H1 (cell line): ENCODE data around the gene NHSL2. TPM values are rescaled to one million over a fixed set of nuclear protein-coding genes. Genes with fewer than 3 reads are reported as not detected.

Experiments
- CTCF ChIA-PET: fragments of 300-600 bp; sonication (Branson Sonifier 250); formaldehyde crosslinking; loops from one replicate; lab custom pipeline; 2021; ENCODE audit not compliant: partially characterized antibody; lab: Charles Lee
- POLR2A ChIA-PET: fragments of 300-600 bp; sonication (Branson Sonifier 250); formaldehyde crosslinking; loops from one replicate; lab custom pipeline; 2021; ENCODE audit warnings: inconsistent platforms; ENCODE audit not compliant: partially characterized antibody; lab: Charles Lee
- DNase-seq, 2 experiments: peaks; one replicate each; pipeline versions ENCODE4 v3.0.0 to v3.0.0-alpha.2; 2010 to 2022; ENCODE audit warnings: low spot score in 2 of 2, low read depth in 1 of 2, mixed read lengths in 1 of 2
- FAIRE-seq: peaks from 2 replicates; lab custom pipeline; 2011; peaks lifted over from hg19 to GRCh38; lab: Jason Lieb, UNC
- H2AFZ ChIP-seq: 2 replicates; pipeline ENCODE4 v1.8.1; 2012; ENCODE audit warnings: low read length, inconsistent platforms
- H2AK5ac ChIP-seq: 2 replicates; pipeline ENCODE4 v1.6.1; 2013; ENCODE audit warnings: low read depth, low read length
- H2BK120ac ChIP-seq: replicated peaks from 2 replicates; pipeline ENCODE3; 2013; ENCODE audit warnings: low read depth, low read length, inconsistent platforms
- H2BK12ac ChIP-seq: 2 replicates; pipeline ENCODE4 v1.6.1; 2013; ENCODE audit warnings: low read depth, low read length
- H2BK15ac ChIP-seq: 2 replicates; pipeline ENCODE4 v1.6.1; 2013; ENCODE audit warnings: low read length
- H2BK20ac ChIP-seq: 2 replicates; pipeline ENCODE4 v1.6.1; 2013; ENCODE audit warnings: low read length
- H2BK5ac ChIP-seq: 2 replicates; pipeline ENCODE4 v1.6.1; 2013; ENCODE audit warnings: low read depth, low read length
- H3K14ac ChIP-seq: 2 replicates; pipeline ENCODE4 v1.6.1; 2013; ENCODE audit warnings: inconsistent platforms; ENCODE audit not compliant: insufficient read length
- H3K18ac ChIP-seq: 2 replicates; pipeline ENCODE4 v1.6.1; 2013; ENCODE audit warnings: low read length; ENCODE audit errors: extremely low read depth
- H3K23ac ChIP-seq: 2 replicates; pipeline ENCODE4 v1.6.1; 2013; ENCODE audit warnings: inconsistent platforms; ENCODE audit not compliant: insufficient read length
- H3K23me2 ChIP-seq: 2 replicates; pipeline ENCODE4 v1.6.1; 2013; ENCODE audit warnings: low read depth, low read length
- H3K27ac ChIP-seq: 2 replicates; pipeline ENCODE4 v1.6.1; 2011; ENCODE audit warnings: low read depth, low read length, inconsistent platforms
- H3K27me3 ChIP-seq, 4 experiments: replicated peaks in 1 of 4; 1 replicate in 1 of 4; 2 replicates in 3 of 4; pipeline versions ENCODE4 v1.6.1 to v1.8.1; 2011 to 2013; ENCODE audit warnings: low read length in 3 of 4, mild to moderate bottlenecking in 3 of 4, inconsistent platforms in 2 of 4, mixed read lengths in 2 of 4, moderate library complexity in 1 of 4; ENCODE audit not compliant: control insufficient read depth in 3 of 4, insufficient read depth in 3 of 4; ENCODE audit errors: extremely low read depth in 1 of 4
- H3K36me3 ChIP-seq, 4 experiments: 2 replicates each; pipeline versions ENCODE4 v1.6.1 to v1.8.1; 2011 to 2013; ENCODE audit warnings: mild to moderate bottlenecking in 4 of 4, low read length in 3 of 4, moderate library complexity in 2 of 4, control low read depth in 1 of 4, inconsistent platforms in 1 of 4; ENCODE audit not compliant: insufficient read depth in 4 of 4, control insufficient read depth in 2 of 4
- H3K4ac ChIP-seq: replicated peaks from 2 replicates; pipeline ENCODE3; 2013; ENCODE audit warnings: low read length, low read depth, mixed read lengths, inconsistent platforms; ENCODE audit not compliant: insufficient read length
- H3K4me1 ChIP-seq, 4 experiments: replicated peaks in 1 of 4; 1 replicate in 1 of 4; 2 replicates in 3 of 4; pipeline versions ENCODE4 v1.6.1 to v1.8.1; 2011 to 2013; ENCODE audit warnings: low read length in 3 of 4, inconsistent platforms in 2 of 4, mixed read lengths in 1 of 4; ENCODE audit not compliant: insufficient read depth in 4 of 4, control insufficient read depth in 3 of 4
- H3K4me2 ChIP-seq, 2 experiments: 2 replicates each; pipeline versions ENCODE4 v1.6.1 to v1.8.1; 2011 to 2013; ENCODE audit warnings: low read depth in 2 of 2, low read length in 2 of 2, control low read depth in 1 of 2, inconsistent platforms in 1 of 2, mild to moderate bottlenecking in 1 of 2; ENCODE audit not compliant: insufficient read depth in 1 of 2
- H3K4me3 ChIP-seq, 4 experiments: fragments of 200-600, 300-600 bp in 1 of 4; sonication (generic), shearing (Covaris generic), sonication (Bioruptor Twin) in 1 of 4; 2 replicates each; pipeline versions ENCODE4 v1.5.1 to v1.8.1; 2011 to 2016; ENCODE audit warnings: low read length in 4 of 4, low read depth in 3 of 4, control low read depth in 2 of 4, inconsistent platforms in 2 of 4, mild to moderate bottlenecking in 2 of 4, mixed read lengths in 1 of 4, moderate library complexity in 1 of 4; ENCODE audit not compliant: insufficient read depth in 2 of 4; ENCODE audit errors: extremely low read depth in 1 of 4
- H3K56ac ChIP-seq: replicated peaks from 2 replicates; pipeline ENCODE3; 2013; ENCODE audit warnings: low read depth, mild to moderate bottlenecking, mixed read lengths, low read length, inconsistent platforms; ENCODE audit not compliant: insufficient read length
- H3K79me1 ChIP-seq: 2 replicates; pipeline ENCODE4 v1.6.1; 2013; ENCODE audit warnings: low read depth, low read length, control low read depth
- H3K79me2 ChIP-seq, 2 experiments: 2 replicates each; pipeline versions ENCODE4 v1.6.1 to v1.8.1; 2012 to 2013; ENCODE audit warnings: low read length in 2 of 2, mild to moderate bottlenecking in 2 of 2, inconsistent platforms in 1 of 2; ENCODE audit not compliant: insufficient read depth in 2 of 2, control insufficient read depth in 1 of 2
- H3K9ac ChIP-seq, 4 experiments: replicated peaks in 1 of 4; 1 replicate in 1 of 4; 2 replicates in 3 of 4; pipeline versions ENCODE4 v1.6.1 to v1.8.1; 2011 to 2013; ENCODE audit warnings: low read depth in 3 of 4, low read length in 3 of 4, control low read depth in 2 of 4, mild to moderate bottlenecking in 2 of 4, moderate library complexity in 2 of 4, inconsistent platforms in 1 of 4; ENCODE audit errors: extremely low read depth in 1 of 4
- H3K9me3 ChIP-seq, 2 experiments: 2 replicates each; pipeline versions ENCODE4 v1.6.1 to v1.8.1; 2012 to 2013; ENCODE audit warnings: mild to moderate bottlenecking in 2 of 2, moderate library complexity in 2 of 2, control low read depth in 1 of 2, inconsistent platforms in 1 of 2, low read depth in 1 of 2, low read length in 1 of 2, mixed read lengths in 1 of 2; ENCODE audit not compliant: insufficient read depth in 2 of 2
- H4K20me1 ChIP-seq, 2 experiments: replicated peaks in 1 of 2; 2 replicates each; pipeline versions ENCODE3 to v1.8.1; 2011 to 2013; ENCODE audit warnings: inconsistent platforms in 2 of 2, low read length in 2 of 2, mild to moderate bottlenecking in 1 of 2; ENCODE audit not compliant: insufficient read depth in 2 of 2, control insufficient read depth in 1 of 2
- H4K5ac ChIP-seq: 2 replicates; pipeline ENCODE4 v1.6.1; 2013; ENCODE audit warnings: low read length, low read depth, mixed read lengths, inconsistent platforms; ENCODE audit not compliant: insufficient read length
- H4K8ac ChIP-seq: 2 replicates; pipeline ENCODE4 v1.8.0; 2013; ENCODE audit warnings: mild to moderate bottlenecking, moderate library complexity, low read length, inconsistent platforms; ENCODE audit not compliant: insufficient read depth; ENCODE audit errors: extremely low read depth
- H4K91ac ChIP-seq: replicated peaks from 2 replicates; pipeline ENCODE3; 2013; ENCODE audit warnings: low read length, mixed read lengths, inconsistent platforms; ENCODE audit not compliant: insufficient read length
- CTCF ChIP-seq, 3 experiments: IDR thresholded peaks; 1 replicate in 2 of 3; 2 replicates in 1 of 3; pipeline versions ENCODE4 v1.5.1 to v1.6.1; 2011; ENCODE audit warnings: low read length in 3 of 3, mild to moderate bottlenecking in 3 of 3, inconsistent platforms in 2 of 3, low read depth in 1 of 3, moderate library complexity in 1 of 3; ENCODE audit not compliant: insufficient read depth in 1 of 3; ENCODE audit errors: control extremely low read depth in 1 of 3
- KDM1A ChIP-seq: fragments of 200-600, 300-600 bp; sonication (generic); IDR thresholded peaks from 2 replicates; pipeline ENCODE4 v1.7.1; 2016; ENCODE audit warnings: mild to moderate bottlenecking, low read length, borderline replicate concordance
- POLR2A ChIP-seq, 2 experiments: IDR thresholded peaks; 1 replicate in 1 of 2; 2 replicates in 1 of 2; pipeline ENCODE4 v1.6.1; 2011; ENCODE audit warnings: low read depth in 2 of 2, low read length in 2 of 2, mild to moderate bottlenecking in 2 of 2; ENCODE audit errors: control extremely low read depth in 1 of 2
- RAD21 ChIP-seq, 2 experiments: IDR thresholded peaks in 1 of 2; conservative IDR thresholded peaks in 1 of 2; 2 replicates each; pipeline ENCODE4 v1.6.1; 2011; ENCODE audit warnings: low read depth in 2 of 2, low read length in 2 of 2, improper control_type of control experiment in 1 of 2, inconsistent platforms in 1 of 2, mild to moderate bottlenecking in 1 of 2, moderate library complexity in 1 of 2
- WGBS, 2 experiments: shearing (Covaris generic) in 1 of 2; methylation state at CpG; one replicate each; pipeline versions ENCODE4 v1.1.6 to v1.1.7; 2013 to 2015; ENCODE audit warnings: low lambda C conversion rate in 2 of 2, mixed read lengths in 2 of 2, inconsistent platforms in 1 of 2, low coverage in 1 of 2, missing lambda C conversion rate in 1 of 2; ENCODE audit not compliant: insufficient replicate concordance in 2 of 2, insufficient coverage in 1 of 2, insufficient read length in 1 of 2; ENCODE audit errors: extremely low coverage in 1 of 2, missing lambda C conversion rate in 1 of 2; 5-methylcytosine and 5-hydroxymethylcytosine counted together
- polyA plus RNA-seq, 7 experiments: library from polyadenylated mRNA; depleted of rRNA in 3 of 7; stranded (reverse) in 5 of 7; unstranded in 2 of 7; fragments of >200 nt in 5 of 7; fragments of 200-250 nt in 2 of 7; gene quantifications; 1 replicate in 5 of 7; 2 replicates in 1 of 7; 4 replicates in 1 of 7; pipeline versions ENCODE4 v1.2.1 to v1.2.3, GENCODE V29; 2011 to 2013; ENCODE audit warnings: missing spikeins in 2 of 7, mixed read lengths in 2 of 7
- total RNA-seq: library from RNA; stranded (reverse); fragmentation: NEBNext Ultra II Directional; extraction: Animal tissue kit (Norgen Biotek cat#: 25700); gene quantifications from 2 replicates; pipeline ENCODE4 v1.2.1, GENCODE V29; 2021

Gene NHSL2
- total and polyA plus RNA-seq, 2 of the 8 experiments (the other 6 are each of a cell fraction or from before 2014, with no cell fraction given), result 3.7 to 7.2 TPM

GRCh38 chrX:72128881-72129280 is 218.2 kb downstream of the NHSL2 start:
- DNase-seq (peak in 1 of 2 experiments; percentile 57), FAIRE-seq (peak; percentile 97)
- no peak overlapping the region for H2BK15ac ChIP-seq
- H3K4me1 ChIP-seq, result peaks cover 2 to 9% (median 6%) of the 10 kb centered on the region in 4 experiments
- H2AFZ ChIP-seq, result no peak overlapping the region
- H4K20me1 ChIP-seq, result peaks cover 3 to 7% of the 10 kb centered on the region in 2 experiments
- H3K9ac ChIP-seq, result no peak overlapping the region
- peaks cover 5% of the 10 kb centered on the region; the same call in 1 of the 2 replicates for H3K23me2 ChIP-seq
- WGBS, 2 experiments, result 69% methylated on average over 5 of the region's 6 CpGs; no CpG with 5 or more reads in 1 of the 2 experiments
- H2BK120ac ChIP-seq, result no peak overlapping the region
- H3K4me3 ChIP-seq, result no peak overlapping the region
- no peak overlapping the region for H3K56ac ChIP-seq
- no peaks in the 10 kb centered on the region for H3K36me3 ChIP-seq
- no peak overlapping the region for H2BK12ac ChIP-seq
- H3K79me1 ChIP-seq, result no peaks in the 10 kb centered on the region
- H3K18ac ChIP-seq, result no peak overlapping the region
- no peak overlapping the region for H2AK5ac ChIP-seq
- H3K27me3 ChIP-seq, result peaks cover 12 to 45% (median 34%) of the 10 kb centered on the region in 4 experiments
- POLR2A ChIA-PET, result interaction anchor here (1.3 kb wide), 1 partner anchor 107 kb away, joined by 4 read pairs; no protein-coding TSS in a partner anchor
- TF ChIP-seq POLR2A (IDR thresholded peaks at IDR 0.05; ENCODE audit: control extremely low read depth in 1 of 2, low read depth in 2 of 2, low read length in 2 of 2) (no peak), RAD21 (IDR thresholded peaks at IDR 0.05 in 1 of 2, conservative IDR thresholded peaks at IDR 0.05 in 1 of 2; ENCODE audit: low read depth in 2 of 2, low read length in 2 of 2) (peak; percentile 28 to 39; a peak in 2 of 4 replicates), KDM1A (no peak), CTCF (IDR thresholded peaks at IDR 0.05; ENCODE audit: control extremely low read depth in 1 of 3, insufficient read depth in 1 of 3, low read depth in 1 of 3, low read length in 3 of 3) (peak in 2 of 3 experiments; percentile 49 to 53; a peak in 3 of 4 replicates)
- no peak overlapping the region for H2BK5ac ChIP-seq
- no peak overlapping the region for H4K8ac ChIP-seq
- no peak overlapping the region for H3K27ac ChIP-seq
- H3K4me2 ChIP-seq, result no peak overlapping the region
- H3K14ac ChIP-seq, result no peak overlapping the region
- no peak overlapping the region for H3K23ac ChIP-seq
- H3K9me3 ChIP-seq, result peaks cover 0 to 4% of the 10 kb centered on the region in 2 experiments; a peak in 1 of 4 replicates
- no peaks in the 10 kb centered on the region for H3K79me2 ChIP-seq
- H2BK20ac ChIP-seq, result no peak overlapping the region
- H3K4ac ChIP-seq, result no peak overlapping the region
- no peak overlapping the region for H4K91ac ChIP-seq
- CTCF ChIA-PET, result interaction anchor here (1.0 to 3.9 kb wide), 7 partner anchors 9 to 110 kb away, joined by 3 to 21 read pairs (median 3); no protein-coding TSS in a partner anchor
- H4K5ac ChIP-seq, result no peak overlapping the region
